ENCODE results near the gene KRTAP12-2. TPM values are rescaled to one million over a fixed set of nuclear protein-coding genes. Genes with fewer than 3 reads are reported as not detected.

Gene KRTAP12-2, protein sequence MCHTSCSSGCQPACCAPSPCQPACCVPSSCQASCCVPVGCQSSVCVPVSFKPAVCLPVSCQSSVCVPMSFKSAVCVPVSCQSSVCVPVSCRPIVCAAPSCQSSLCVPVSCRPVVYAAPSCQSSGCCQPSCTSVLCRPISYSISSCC
- total RNA-seq (not detected), polyA plus RNA-seq (not detected)
- long read RNA-seq, donor 1: 0 reads
- long read RNA-seq, donor 2: 0 reads

DNA sequence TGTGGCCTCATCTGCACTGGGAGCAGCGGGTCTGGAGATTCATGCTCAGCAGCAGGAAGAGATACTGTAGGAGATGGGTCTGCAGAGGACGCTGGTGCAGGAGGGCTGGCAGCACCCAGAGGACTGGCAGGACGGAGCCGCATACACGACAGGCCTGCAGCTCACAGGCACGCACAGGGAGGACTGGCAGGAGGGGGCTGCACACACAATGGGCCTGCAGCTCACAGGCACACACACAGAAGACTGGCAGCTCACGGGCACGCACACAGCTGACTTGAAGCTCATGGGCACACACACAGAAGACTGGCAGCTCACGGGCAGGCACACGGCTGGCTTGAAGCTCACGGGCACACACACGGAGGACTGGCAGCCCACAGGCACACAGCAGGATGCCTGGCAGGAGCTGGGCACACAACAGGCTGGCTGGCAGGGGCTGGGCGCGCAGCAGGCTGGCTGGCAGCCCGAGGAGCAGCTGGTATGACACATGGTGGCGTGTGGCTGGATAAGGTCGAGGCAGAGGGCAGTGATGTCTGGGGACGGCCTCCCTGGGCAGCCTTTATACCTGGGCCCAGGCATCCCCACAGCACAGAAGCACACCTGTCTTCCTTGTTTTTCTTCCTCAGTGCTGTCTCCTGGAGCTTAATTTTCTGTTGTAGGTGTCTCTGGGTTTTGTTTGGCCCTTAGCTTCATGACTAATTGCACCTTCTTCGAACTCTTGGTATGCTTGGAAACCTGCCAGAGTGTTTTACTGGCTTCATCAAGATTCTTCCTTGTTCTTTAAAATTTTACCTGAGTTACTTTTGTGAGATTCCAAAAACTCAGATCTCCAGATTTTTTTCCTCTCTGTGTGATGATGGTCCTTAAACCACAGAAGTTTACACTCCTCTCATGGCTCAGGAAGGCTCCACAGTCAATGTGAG lies at the start of gene KRTAP12-2:
Gene KRTAP12-2, minus strand, starts transcription at position 527 of the 920 bp plus-strand sequence. Its CDS starts 41 bp downstream, at position 486.
- Histone ChIP-seq H3K4me1 (no peaks in the 10 kb centered on the region), H3K27ac (no peak within 1 kb of the TSS), H3K27me3 (replicated peaks in 1 of 7) (peaks cover 0 to 8% (median 0%) of the 10 kb centered on the region in 7 donors), H3K36me3 (no peaks in the 10 kb centered on the region), H3K9me3 (peaks cover 0 to 52% (median 27%) of the 10 kb centered on the region in 8 donors), H3K4me3 (no peak within 1 kb of the TSS)
- intact Hi-C loops (cut with DNase I; ENCODE audit: low total_unique reads): no loop called here
- no peak for TF ChIP-seq POLR2AphosphoS5 (IDR thresholded peaks at IDR 0.05)
- no peak for TF ChIP-seq POLR2A (IDR thresholded peaks at IDR 0.05)
- no peak for TF ChIP-seq CTCF (IDR thresholded peaks at IDR 0.05 in 8 of 11, conservative IDR thresholded peaks at IDR 0.05 in 3 of 11)
- no peak for DNase-seq
- WGBS, 5 donors: 69 to 83% (median 74%) methylated on average over 17 to 19 of the region's 19 CpGs

GRCh38 chr21:44714905-44715304 lies 48.2 kb upstream of the KRTAP12-2 start:
- no peaks in the 10 kb centered on the region for H3K36me3 ChIP-seq
- no peaks in the 10 kb centered on the region for H3K9me3 ChIP-seq
- H3K4me1 ChIP-seq: peaks cover 0 to 29% (median 14%) of the 10 kb centered on the region in 6 donors
- no peak for DNase-seq
- H3K27me3 ChIP-seq (replicated peaks in 1 of 7): peaks cover 4 to 65% (median 46%) of the 10 kb centered on the region in 7 donors
- intact Hi-C loops (cut with DNase I; ENCODE audit: low total_unique reads): no loop called here
- H3K4me3 ChIP-seq: no peak overlapping the region
- H3K27ac ChIP-seq: no peak overlapping the region
- 18 to 23% (median 21%) methylated on average over 8 of the region's 8 CpGs for WGBS, 5 donors
- TF ChIP-seq POLR2AphosphoS5 (IDR thresholded peaks at IDR 0.05) (no peak), CTCF (IDR thresholded peaks at IDR 0.05 in 8 of 11, conservative IDR thresholded peaks at IDR 0.05 in 3 of 11) (no peak), POLR2A (IDR thresholded peaks at IDR 0.05) (no peak)

DNA sequence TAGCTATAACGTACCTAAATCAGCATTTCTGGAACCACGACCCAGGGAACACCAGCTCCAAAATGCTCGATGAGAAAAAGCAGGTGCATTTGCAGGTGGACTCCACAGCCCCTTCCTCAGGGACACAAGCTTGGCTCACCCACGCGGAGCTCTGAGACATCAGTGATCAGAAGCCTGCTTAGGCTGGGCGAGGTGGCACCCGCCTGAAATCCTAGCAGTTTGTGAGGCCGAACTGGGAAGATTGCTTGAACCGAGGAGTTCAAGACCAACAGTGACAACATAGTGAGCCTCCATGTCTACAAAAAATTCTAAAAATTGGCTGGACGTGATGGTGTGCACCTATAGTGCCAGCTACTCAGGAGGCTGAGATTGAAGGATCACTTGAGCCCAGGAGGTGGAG lies 47.1 kb upstream of the KRTAP12-2 start:
- Histone ChIP-seq H3K4me1 (peaks cover 0 to 40% (median 23%) of the 10 kb centered on the region in 6 donors), H3K9me3 (no peaks in the 10 kb centered on the region), H3K27me3 (replicated peaks in 1 of 7) (peaks cover 4 to 70% (median 56%) of the 10 kb centered on the region in 7 donors), H3K4me3 (no peak overlapping the region), H3K36me3 (no peaks in the 10 kb centered on the region), H3K27ac (no peak overlapping the region)
- no peak for DNase-seq
- TF ChIP-seq POLR2A (IDR thresholded peaks at IDR 0.05) (no peak), POLR2AphosphoS5 (IDR thresholded peaks at IDR 0.05) (no peak), CTCF (IDR thresholded peaks at IDR 0.05 in 8 of 11, conservative IDR thresholded peaks at IDR 0.05 in 3 of 11) (no peak)
- intact Hi-C loops (cut with DNase I; ENCODE audit: low total_unique reads): no loop called here
- 82 to 93% (median 89%) methylated on average over 10 of the region's 10 CpGs for WGBS, 5 donors

DNA sequence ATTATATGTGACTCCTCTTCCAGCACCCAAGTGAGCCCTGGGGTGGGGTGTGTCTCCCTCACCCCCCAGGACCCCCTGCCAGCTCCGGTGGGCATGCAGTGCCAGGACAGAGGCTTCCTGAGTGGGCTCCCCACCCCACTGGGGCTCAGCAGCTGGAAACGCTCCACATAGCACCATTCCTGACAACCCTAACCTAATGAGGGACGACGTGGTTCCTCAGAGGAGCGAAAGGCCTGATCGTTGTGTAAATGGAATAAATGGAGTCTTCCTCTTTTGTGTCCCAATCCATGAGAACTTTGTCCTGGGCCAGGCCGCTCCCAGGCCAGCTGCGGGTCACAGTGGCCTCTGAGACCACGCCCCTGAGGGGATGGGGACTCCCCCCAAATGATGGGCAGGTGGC lies 46.4 kb upstream of the KRTAP12-2 start:
- Histone ChIP-seq H3K27ac (no peak overlapping the region), H3K36me3 (no peaks in the 10 kb centered on the region), H3K4me3 (no peak overlapping the region), H3K27me3 (replicated peaks in 1 of 7) (peaks cover 6 to 70% (median 63%) of the 10 kb centered on the region in 7 donors), H3K4me1 (peaks cover 0 to 47% (median 24%) of the 10 kb centered on the region in 6 donors), H3K9me3 (no peaks in the 10 kb centered on the region)
- 52 to 64% (median 62%) methylated on average over 7 to 9 of the region's 9 CpGs for WGBS, 5 donors
- TF ChIP-seq POLR2AphosphoS5 (IDR thresholded peaks at IDR 0.05) (no peak), CTCF (IDR thresholded peaks at IDR 0.05 in 8 of 11, conservative IDR thresholded peaks at IDR 0.05 in 3 of 11) (no peak), POLR2A (IDR thresholded peaks at IDR 0.05) (no peak)
- intact Hi-C loops (cut with DNase I; ENCODE audit: low total_unique reads): no loop called here
- no peak for DNase-seq
